NCI-H1048 (cell line): ENCODE data around the gene LRRC32.
"Not testable (repeated sequence)": the region's sequence is repeated elsewhere in the genome, so short reads cannot be mapped to it uniquely, and the experiment has no call there.

Experiments
- DNase-seq: peaks from one replicate; lab custom pipeline; 2025; lab: John Stamatoyannopoulos, UW

LRRC32 gene

GRCh38 chr11:76648061-76648460 is 22.5 kb downstream of the LRRC32 start:
- no peak for DNase-seq

- no peak for DNase-seq
These were observed 23.5 kb downstream of the LRRC32 start for GRCh38 chr11:76646882-76647534.

GRCh38 chr11:76644591-76644990 is 26.0 kb downstream of the LRRC32 start:
- DNase-seq, result no peak

- not testable (repeated sequence) for DNase-seq
These were observed 26.8 kb downstream of the LRRC32 start for GRCh38 chr11:76643711-76644110.

- DNase-seq, result no peak
These were observed 28.2 kb downstream of the LRRC32 start for GRCh38 chr11:76642341-76642740.

GRCh38 chr11:76641905-76642304 is 28.6 kb downstream of the LRRC32 start:
- no peak for DNase-seq

GRCh38 chr11:76640501-76640900 is 30.0 kb downstream of the LRRC32 start:
- DNase-seq, result no peak

GRCh38 chr11:76639621-76640020 is 30.9 kb downstream of the LRRC32 start:
- no peak for DNase-seq

GRCh38 chr11:76638270-76639197 is 32.0 kb downstream of the LRRC32 start:
- no peak for DNase-seq

GRCh38 chr11:76637491-76638269 is 32.9 kb downstream of the LRRC32 start:
- DNase-seq, result no peak

GRCh38 chr11:76636826-76637460 is 33.6 kb downstream of the LRRC32 start:
- DNase-seq, result no peak

- no peak for DNase-seq
These were observed 34.4 kb downstream of the LRRC32 start for GRCh38 chr11:76635991-76636738.

GRCh38 chr11:76634886-76635285 is 35.7 kb downstream of the LRRC32 start:
- DNase-seq, result no peak

- DNase-seq, result no peak
These were observed 38.1 kb downstream of the LRRC32 start for GRCh38 chr11:76632492-76632891.

GRCh38 chr11:76631566-76632308 is 38.8 kb downstream of the LRRC32 start:
- DNase-seq, result no peak

- no peak for DNase-seq
These were observed 39.8 kb downstream of the LRRC32 start for GRCh38 chr11:76630600-76631281.

- DNase-seq, result no peak
These were observed 40.5 kb downstream of the LRRC32 start for GRCh38 chr11:76629853-76630599.

GRCh38 chr11:76629116-76629852 is 41.3 kb downstream of the LRRC32 start:
- no peak for DNase-seq
